OCI-M2 (cell line): Measurements from ENCODE around the gene IGFBP2.

Experiments used
- DNase-seq: peaks from one replicate; lab custom pipeline; 2025; ENCODE audit not compliant: unreplicated experiment; lab: John Stamatoyannopoulos, UW

IGFBP2 gene

DNA sequence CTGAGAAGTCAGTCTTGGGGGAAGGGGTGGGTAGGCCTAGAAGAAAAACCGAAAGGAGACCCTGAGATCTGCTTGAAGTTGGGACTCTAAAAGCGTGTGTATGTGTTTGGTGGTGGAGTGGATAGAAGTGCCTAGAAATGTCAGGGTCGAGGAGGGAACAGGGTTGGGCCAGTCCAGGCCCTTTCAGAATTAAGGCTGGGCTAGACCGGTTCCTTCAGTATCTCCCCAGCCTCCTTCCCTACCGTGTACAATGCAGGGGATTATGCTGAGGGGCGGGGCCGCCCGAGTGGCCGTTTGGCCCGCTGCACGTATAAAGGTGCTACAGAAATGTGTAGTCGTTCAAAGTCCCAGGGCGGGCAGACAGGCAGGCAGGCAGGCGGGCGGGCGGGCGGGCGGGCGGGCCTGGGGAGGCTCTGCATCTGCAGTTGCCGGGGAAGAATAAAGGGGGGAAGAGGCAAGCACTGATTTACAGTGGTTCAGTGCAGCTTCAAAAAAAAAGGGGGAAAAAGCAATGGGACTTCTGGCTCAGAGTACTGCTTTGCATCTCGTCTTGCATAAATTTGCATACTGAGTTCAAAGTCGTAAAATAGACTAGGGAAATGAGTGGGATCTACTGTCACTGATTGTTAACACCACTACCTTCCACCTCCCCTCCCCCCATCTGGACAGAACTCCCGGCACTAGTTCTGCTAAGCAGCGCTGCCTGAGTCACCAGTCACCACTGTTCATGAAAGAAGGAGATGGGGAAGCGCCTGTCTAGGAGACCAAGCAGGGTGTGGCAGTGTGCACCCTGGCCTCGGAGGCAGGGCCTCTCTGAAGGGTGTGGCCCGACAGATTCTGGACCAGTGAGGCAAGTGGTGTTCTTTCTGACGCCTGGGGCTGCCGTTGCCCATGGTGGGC lies 3.6 kb downstream of the IGFBP2 start:
- no peak for DNase-seq

DNA sequence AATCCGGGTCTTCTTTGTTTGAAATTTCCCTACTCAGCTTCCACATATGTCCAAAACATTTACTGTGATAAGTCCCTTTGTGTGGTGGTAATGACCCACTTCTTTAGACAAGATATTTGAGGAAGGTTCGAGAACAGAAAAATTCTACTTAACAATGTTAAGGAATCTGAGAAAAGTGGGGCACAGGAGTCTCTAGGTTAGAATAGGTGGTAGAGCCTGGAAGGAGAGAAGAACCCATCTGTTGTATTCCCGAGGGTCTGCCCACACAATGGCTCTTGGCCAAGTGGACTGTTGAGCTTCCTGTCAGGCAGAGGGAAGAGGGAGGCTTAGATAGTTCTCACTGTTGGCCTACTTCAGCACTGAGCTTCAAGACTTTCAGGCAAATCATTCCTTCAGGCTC lies 4.3 kb downstream of the IGFBP2 start:
- DNase-seq = no peak

DNA sequence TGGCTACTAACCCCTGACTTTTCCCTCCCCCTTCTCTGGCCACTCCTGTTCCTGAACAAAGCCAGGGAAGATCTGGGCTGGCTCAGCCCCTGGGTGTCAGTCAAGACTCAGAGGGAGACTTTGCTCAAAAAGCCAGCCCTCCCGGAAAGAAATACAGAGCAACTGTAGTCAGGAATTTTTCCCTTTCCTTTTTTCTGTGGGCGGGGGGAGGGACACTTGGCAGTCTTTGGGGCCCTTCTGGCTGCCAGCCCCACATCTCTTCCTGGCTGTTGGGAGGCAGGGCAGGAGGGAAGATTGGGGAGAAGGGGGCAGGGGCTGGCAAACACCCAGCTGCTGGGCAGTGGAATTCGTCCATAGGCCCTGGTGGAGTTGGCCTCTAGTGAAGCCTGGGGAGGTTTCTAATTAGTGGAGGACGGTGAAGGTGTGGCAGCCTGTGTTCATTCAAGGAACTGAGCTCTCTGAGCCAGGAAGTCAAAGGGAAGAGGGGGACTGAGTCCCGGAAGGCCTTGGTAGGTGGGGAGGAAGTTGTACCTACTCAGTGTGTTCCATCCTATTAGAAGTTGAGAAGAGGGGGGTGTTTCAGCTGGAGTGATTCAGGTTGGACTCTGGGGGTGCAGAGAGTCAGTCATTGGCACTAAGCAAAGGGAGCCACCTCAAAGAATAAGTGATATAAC lies 10.9 kb downstream of the IGFBP2 start:
- no peak for DNase-seq

DNA sequence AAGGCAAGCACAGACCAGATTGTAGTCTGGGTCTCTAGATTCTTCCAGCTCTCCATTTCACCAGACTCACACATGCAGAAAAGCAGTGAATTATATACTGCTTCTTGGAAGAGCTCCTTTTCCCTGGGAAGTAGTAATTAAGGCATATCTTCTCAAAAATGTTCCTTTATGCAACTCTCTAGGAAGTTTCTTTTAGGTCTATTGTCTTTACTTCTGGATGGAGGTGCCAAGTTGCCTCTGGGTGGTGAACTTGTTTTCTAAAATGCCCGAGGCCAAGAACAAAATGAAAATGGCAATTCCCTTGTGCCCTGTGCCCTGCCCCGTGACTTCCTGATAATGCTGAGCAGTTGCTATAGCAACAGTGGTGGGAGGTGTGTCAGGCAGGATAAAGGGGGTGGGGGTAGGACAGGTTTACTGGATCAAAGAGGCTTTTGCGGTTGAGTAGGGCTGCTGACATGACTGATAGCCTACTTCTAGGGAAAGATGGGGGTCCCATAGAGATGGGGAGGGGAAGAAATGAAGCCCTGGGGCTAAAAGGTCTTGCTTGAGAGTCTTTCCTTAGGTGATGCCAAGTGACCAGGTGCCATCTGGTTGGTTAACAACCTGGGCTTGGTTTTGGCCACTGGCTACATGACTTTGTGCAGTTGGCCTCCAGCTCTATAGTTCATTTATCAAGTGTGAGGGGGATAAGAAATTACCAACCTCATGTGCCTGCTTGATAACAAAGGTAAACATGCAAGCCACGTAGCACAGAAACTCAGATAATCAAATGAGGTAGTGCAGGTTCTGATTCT lies 11.8 kb downstream of the IGFBP2 start:
- DNase-seq = no peak

DNA sequence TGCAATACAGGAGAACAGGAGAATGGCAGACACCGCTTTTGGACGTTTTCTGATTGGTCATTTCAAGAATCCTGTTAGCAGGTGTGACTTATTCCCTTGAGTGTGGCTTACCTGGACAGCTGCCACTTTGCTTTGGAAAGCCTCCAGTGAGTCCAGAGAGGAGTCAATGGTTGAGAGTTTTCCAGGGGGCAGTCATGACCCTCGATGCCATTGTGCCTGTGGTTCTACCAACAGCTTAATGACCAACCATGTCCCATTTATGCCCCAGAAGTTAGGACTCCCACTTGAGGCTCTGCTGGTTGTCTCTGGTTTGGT lies 12.4 kb downstream of the IGFBP2 start:
- DNase-seq = no peak

DNA sequence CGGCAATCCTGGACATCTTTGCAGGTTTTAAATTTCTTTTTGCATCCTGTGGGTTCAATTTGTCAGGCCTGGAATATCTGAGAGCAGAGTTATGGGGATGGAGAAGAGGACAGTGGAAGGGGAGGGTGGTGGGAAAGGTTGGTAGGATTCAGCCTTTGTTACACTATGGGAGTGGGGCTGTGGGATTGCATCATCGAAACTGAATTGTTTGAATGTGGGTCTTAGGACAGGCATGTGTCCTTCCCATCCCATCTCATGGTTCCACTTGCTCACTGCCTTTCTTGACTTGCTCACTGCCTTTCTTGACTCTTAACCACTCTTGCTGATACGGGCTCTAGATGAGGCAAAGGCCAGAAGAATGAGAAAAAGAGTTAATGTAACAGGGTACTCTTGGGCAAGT lies 12.9 kb downstream of the IGFBP2 start:
- no peak for DNase-seq

DNA sequence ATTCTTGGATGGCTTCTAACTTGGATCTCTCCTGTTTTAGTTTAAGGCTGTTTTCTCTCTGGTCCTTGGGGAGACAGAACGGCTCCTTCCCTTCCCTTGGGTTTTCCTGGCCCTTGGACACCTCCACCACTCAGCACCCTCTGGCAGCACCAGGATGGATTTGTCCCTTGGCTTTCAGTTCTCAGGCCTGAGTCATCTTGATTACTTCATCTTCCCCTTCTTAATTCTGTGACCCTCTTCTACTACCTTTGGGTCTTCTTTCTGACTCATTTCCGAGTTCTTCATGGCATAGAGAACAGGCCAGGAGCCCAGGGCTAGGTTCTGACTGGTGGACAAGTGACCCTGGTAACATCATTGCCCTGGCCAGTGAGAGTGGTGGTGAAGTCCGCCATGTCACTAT lies 14.9 kb downstream of the IGFBP2 start:
- DNase-seq = no peak

DNA sequence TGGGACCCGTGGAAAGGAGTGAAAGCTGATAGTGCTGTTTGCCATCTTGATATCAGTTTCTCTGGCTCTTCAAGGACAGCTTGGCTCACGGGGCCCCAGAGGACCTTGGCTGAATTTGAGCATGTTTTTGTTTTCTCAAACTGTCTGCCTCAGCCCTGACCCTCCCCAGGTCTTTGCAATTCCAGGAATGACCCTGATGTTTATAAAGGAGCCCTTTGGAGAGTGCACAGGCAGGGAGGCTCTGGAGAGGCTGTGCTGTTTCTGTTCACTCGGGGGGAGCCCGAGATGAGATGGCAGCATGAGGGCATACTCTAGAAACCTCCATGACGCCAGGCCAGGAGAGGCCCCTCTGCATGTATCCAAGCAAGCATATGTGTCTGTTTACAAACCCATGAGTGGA lies 16.4 kb downstream of the IGFBP2 start:
- no peak for DNase-seq

DNA sequence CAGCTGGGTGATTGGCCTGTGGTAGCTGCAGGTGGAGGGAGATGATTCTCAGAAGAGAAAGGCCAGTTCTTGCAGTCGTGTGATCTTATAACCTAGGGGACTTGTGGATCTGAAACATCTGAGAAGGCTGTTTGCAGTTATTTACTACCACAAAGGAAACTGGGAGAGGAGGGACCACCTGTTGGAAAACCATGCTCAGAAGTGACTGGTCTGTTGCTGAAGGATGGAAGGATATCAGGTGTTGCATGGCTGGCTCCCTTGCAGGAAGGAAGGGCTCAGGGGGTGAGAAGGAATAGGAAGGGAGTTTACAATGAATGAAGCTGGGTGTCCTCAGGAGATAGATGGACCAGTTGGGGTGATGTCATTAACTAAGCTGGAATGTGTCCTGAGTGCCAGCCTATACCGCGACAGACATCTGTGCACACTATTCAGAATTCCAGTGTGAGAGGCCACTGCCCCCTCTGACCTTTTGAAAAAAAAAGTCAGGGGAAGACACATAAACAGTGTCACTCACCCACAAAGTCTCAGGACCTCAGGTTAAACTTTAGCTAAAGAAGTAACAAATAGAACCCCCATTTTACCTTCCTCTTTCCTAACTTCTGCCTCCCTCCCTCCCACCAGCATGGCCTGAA lies 17.5 kb downstream of the IGFBP2 start:
- no peak for DNase-seq

DNA sequence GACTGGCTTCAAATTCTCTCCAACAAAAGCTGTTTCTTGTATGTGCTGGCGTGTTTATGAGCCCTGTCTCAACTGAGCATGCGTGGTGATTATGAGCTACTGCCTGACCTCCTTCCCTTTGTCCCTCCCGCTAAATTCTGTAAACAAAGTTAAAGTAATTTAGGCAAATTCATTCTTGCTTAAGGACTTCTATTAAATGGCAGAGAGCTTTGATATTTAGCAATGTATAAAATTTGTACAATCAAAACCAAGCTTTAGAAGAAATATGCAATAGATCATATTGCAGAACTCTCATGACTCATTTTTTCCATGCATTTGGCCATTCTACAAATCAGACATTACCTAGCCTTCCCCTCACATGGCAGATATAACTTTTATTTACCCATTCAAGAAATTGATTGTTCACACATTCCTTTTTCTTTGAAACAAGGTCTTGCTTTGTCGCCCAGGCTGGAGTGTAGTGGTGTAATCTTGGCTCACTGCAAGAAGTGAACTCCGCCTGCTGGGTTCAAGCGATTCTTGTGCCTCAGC lies 18.2 kb downstream of the IGFBP2 start:
- DNase-seq = no peak

DNA sequence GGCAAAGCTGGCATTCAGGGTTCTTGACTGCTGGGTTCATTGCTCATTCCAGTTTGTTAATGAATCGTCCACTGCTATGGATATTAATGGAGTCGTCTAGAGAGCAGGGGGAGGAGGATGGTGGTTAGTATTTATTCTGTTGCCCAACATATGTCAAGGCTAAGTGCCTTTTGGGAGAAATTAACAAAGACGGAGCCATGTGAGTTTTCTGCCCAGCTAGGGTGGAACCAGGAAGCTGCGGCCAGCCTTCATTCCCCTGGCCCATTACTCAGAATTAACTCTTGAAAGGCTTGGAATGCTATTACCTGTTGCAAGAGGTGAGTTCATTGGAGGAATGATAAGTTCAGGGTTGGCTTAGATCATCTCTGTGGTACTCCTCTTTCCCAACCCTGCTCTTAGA lies 19.3 kb downstream of the IGFBP2 start:
- no peak for DNase-seq

DNA sequence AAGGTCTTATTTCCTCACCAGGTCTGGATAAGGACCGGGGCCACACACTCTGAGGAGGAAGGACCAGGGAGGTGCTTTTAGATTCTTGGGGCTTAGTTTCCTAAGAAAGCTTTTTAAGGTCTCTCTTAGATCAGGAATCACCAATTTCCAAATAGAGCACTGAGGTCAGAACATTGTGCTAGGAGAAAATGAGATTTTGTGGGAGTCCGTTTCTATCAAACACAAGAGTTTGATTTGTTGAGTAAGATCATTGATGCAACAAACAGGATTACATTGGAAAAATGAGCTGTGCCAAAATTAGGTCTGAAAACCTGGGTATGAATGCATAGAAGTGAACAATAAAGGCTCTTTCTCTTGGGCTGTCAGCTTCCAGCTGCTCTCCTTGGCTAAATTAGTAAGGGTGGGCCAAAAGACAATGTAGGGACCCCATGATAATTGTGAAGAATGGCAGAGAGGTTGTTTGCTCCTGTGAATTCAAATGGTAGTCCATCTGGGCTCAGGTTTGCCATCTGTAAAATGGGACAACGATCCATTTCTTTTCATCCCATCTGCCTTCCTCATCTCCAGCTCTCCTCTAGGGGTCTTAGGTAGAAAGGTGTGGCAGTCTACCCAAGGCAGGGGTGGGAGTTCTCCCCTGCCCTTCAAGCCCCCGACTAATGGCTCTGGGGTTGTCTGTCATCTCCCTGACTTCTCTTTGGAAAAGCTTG lies 20.0 kb downstream of the IGFBP2 start:
- no peak for DNase-seq

DNA sequence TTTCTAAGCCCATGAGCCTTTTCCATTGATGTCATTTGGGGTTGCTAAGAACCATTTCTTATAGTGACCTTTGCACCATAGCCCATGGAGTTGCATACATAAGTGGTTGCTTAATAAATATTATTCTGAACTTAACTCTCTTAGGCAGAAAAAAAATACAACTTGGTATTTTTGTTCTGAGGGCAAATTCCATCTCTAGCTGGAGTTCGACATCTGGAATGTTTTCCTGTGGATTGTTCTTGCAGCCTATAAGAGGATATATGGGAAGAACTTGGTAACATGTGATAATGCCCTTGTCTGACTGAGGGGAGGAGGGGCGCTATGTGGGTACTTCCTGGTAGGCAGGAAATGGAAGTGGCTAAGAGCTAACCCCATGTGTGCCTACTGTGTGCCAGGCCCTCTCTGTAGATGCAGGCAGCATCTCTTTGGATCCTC lies 20.7 kb downstream of the IGFBP2 start:
- no peak for DNase-seq

DNA sequence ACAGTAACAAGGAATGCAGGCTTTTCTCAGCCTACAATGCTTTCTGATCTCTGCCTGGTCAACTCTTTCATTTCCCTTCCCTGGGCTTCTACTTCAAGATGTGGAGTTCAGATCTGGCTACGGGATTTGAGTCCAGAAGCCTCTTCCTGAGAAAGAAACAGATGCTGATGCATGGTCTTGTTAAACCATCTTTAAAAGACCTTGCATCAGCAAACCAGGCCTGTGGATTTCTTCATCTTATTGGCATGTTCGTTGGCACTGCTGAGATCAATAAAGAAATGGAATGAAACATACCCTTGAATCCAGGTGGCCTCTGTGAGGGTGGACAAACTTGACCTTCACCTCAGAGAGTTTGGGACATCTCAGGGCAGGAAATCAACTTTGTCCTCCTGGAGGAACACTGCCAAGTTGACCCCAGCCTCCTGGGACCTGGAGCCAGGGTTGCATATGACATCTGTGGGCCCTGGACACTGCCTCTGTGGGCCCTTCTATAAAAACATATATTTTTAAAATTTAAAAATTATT lies 21.4 kb downstream of the IGFBP2 start:
- DNase-seq = no peak

DNA sequence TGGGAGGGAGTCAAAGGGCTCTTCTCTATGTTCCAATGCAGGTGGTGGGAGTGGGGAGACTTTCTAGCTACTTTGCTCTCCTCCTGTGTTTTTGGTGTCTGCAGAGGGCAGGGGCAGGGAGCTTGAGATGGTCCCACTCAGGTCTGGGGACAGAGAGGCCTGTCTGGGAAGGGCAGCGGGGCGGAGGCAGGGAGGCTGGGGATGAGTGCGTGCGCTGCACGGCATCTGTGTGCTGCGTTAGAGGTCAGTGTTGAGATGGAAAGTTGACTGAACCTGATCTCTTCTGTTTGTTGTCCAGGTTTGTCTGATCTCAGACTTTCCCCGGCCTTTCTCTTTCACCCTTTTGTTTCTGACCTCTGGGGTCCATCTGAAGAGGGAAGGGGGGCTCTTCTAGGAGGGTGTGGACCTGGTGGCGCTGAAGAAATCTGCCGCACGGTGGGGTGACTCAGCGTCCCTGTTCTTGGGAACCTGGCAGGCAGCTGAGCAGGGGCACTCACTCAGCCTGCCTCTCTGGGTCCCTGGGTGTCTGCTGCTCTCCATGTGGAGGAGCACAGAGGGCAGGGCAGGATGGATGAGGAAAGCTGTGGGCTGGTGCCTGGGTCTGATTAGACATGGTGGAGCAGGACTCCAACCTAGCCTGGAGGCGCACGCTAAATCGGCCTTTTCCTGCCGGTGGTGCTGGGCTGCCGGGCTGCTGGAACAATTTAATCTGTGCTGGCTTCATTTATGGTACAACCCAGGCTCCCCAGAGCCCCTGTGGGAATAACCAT lies 24.1 kb downstream of the IGFBP2 start:
- no peak for DNase-seq

DNA sequence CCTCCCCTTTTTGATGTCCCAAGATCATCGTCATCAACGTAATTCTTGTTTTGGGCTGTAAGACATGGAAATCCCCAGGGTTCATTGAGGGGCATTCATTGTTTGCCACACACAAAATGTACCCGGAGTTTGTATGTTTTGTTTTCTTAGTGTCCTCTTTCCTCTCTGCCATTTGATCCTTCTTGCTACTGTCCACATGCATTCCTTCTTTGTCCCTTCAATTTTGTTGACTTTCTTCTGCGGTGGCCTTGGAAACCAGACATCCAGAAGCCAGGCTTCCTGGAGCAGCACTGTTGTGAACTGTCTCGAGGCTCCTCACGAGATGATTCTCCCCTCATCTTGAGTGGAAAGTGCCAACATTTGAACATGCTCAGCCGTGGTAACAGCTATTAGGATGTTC lies 24.8 kb downstream of the IGFBP2 start:
- DNase-seq = no peak

DNA sequence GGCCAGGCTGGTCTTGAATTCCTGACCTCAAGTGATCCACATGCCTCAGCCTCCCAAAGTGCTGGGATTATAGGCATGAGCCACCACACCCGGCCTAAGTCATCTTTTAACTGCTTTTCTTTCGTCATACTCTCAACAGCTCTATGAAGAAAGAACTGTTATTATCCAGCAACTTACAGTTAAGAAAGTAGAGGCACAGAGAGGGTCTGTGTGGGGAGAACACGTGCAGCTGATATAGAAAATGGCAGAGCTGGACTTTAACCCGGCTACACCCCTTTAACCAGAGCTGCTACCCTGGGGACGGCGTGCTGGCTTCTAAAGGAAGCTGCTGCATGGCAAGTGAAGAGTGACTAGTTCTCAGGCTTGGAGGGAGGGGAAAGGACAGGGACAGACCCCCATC lies 25.5 kb downstream of the IGFBP2 start:
- no peak for DNase-seq

DNA sequence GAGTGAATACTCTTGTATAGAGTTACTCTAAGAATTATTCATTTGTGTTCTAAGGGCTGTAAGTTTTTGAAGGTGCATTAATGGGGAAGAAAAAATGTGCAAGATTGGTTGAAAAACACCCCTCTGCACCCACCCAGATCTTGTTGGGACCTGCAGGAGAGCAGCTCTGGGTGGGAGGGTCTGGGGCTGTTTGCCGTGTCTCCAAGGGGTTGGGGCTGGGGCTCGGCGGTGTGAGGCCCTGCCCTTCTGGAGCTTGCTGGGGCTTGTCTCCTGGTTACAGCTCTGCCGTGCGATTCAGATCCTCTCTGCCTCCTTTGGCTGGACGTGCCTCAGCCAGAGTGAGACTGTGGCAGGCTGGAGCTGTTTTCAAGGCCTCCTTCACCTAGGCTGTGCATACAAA lies 26.1 kb downstream of the IGFBP2 start:
- no peak for DNase-seq

DNA sequence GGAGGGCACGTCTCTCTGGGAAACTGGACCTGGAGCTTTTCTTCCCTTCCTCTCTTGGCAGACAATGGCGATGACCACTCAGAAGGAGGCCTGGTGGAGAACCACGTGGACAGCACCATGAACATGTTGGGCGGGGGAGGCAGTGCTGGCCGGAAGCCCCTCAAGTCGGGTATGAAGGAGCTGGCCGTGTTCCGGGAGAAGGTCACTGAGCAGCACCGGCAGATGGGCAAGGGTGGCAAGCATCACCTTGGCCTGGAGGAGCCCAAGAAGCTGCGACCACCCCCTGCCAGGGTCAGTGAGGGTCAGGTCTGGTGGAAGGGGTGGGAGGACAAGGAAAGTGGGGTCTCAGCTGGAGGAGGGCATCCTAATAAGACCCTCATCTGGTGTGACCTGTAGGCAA lies 27.3 kb downstream of the IGFBP2 start:
- DNase-seq = no peak

DNA sequence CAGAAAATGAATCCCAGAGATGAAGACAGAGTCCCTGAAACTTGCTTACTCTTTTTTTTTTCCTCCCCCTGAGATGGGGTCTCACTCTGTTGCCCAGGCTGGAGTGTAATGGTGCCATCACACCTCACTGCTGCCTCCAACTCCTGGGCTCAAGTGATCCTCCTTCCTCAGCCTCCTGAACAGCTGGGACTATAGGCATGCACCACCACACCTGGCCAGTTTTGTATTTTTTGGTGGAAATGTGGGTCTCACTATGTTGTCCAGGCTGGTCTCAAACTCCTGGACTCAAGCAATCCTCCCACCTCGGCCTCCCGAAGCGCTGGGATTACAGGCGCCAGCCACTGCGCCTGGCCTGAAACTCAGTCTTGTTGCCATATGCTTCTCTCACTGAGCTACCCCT lies 27.8 kb downstream of the IGFBP2 start:
- DNase-seq = no peak
